Activated CD8-positive, alpha-beta memory T cell treated with anti-CD3 and anti-CD28 coated beads, Interleukin-2, amount 50 U/mL, for 4 hours (primary cell): ENCODE results near the gene COL15A1.
A peak's percentile ranks its signal among the peaks of the same experiment; 100 is the strongest.
"Not testable (repeated sequence)": the region's sequence is repeated elsewhere in the genome, so short reads cannot be mapped to it uniquely, and the experiment has no call there.

Source experiments
- DNase-seq: peaks from one replicate; pipeline ENCODE4 v3.0.0-alpha.2; 2020

The COL15A1 gene

GRCh38 chr9:98995971-98996504, 52.3 kb downstream of the COL15A1 start:
- DNase-seq, result no peak

- no peak for DNase-seq
These were observed 53.9 kb downstream of the COL15A1 start for GRCh38 chr9:98997604-98998003.

- peak; percentile 56 for DNase-seq
These were observed 54.9 kb downstream of the COL15A1 start for GRCh38 chr9:98998441-98999151.

GRCh38 chr9:98999152-98999525, 55.4 kb downstream of the COL15A1 start:
- no peak for DNase-seq

GRCh38 chr9:99000476-99001395, 57.0 kb downstream of the COL15A1 start:
- peak; percentile 66 for DNase-seq

- no peak for DNase-seq
These were observed 58.2 kb downstream of the COL15A1 start for GRCh38 chr9:99001892-99002291.

- DNase-seq, result no peak
These were observed 59.0 kb downstream of the COL15A1 start for GRCh38 chr9:99002706-99003105.

- DNase-seq, result no peak
These were observed 59.6 kb downstream of the COL15A1 start for GRCh38 chr9:99003308-99003707.

GRCh38 chr9:99004115-99004514, 60.4 kb downstream of the COL15A1 start:
- no peak for DNase-seq

GRCh38 chr9:99004717-99005460, 61.2 kb downstream of the COL15A1 start:
- no peak for DNase-seq

GRCh38 chr9:99005651-99006050, 61.9 kb downstream of the COL15A1 start:
- DNase-seq, result no peak

- no peak for DNase-seq
These were observed 62.8 kb downstream of the COL15A1 start for GRCh38 chr9:99006511-99006910.

GRCh38 chr9:99006979-99007378, 63.3 kb downstream of the COL15A1 start:
- DNase-seq, result no peak

GRCh38 chr9:99008203-99008602, 64.5 kb downstream of the COL15A1 start:
- no peak for DNase-seq

- DNase-seq, result not testable (repeated sequence)
These were observed 66.7 kb downstream of the COL15A1 start for GRCh38 chr9:99010393-99010792.

- no peak for DNase-seq
These were observed 67.5 kb downstream of the COL15A1 start for GRCh38 chr9:99011161-99011709.

GRCh38 chr9:99012957-99013512, 69.3 kb downstream of the COL15A1 start:
- DNase-seq, result no peak

- DNase-seq, result peak; percentile 35
These were observed 69.8 kb downstream of the COL15A1 start for GRCh38 chr9:99013550-99013949.

GRCh38 chr9:99015448-99015847, 71.7 kb downstream of the COL15A1 start:
- DNase-seq, result no peak

GRCh38 chr9:99015890-99016289, 72.2 kb downstream of the COL15A1 start:
- DNase-seq, result no peak

- DNase-seq, result no peak
These were observed 73.1 kb downstream of the COL15A1 start for GRCh38 chr9:99016681-99017387.

GRCh38 chr9:99018653-99019052, 74.9 kb downstream of the COL15A1 start:
- no peak for DNase-seq
